HCT116 (cell line): ENCODE data around the gene CFAP58. TPM values are rescaled to one million over a fixed set of nuclear protein-coding genes. Genes with fewer than 3 reads are reported as not detected.

ENCODE experiments used
- ATAC-seq: fragments of 200-7000 bp; cut with Tn5 transposase; 2 replicates; pipeline ENCODE4 v1.9.1; 2020; ENCODE audit warnings: mild to moderate bottlenecking, moderate library complexity
- BruUV-seq: library from RNA; stranded (reverse); fragments of 400-500 nt; replicated peaks from 2 replicates; lab custom pipeline; 2021; lab: Mats Ljungman, UMichigan
- CTCF ChIA-PET: fragments of 300-600 bp; sonication (Branson Sonifier 250); formaldehyde crosslinking; loops from one replicate; lab custom pipeline; 2021; ENCODE audit warnings: antibody characterized with exemption; lab: Charles Lee
- POLR2A ChIA-PET: fragments of 300-600, 350-600 bp; sonication (Branson Sonifier 250); formaldehyde crosslinking; loops from one replicate; lab custom pipeline; 2021; ENCODE audit warnings: antibody characterized with exemption; lab: Charles Lee
- RAD21 ChIA-PET, 2 experiments: fragments of 300-600 bp; sonication (Branson Sonifier 250); formaldehyde crosslinking; loops; one replicate each; lab custom pipeline; 2023; ENCODE audit warnings: low total read pairs in 2 of 2; ENCODE audit not compliant: uncharacterized antibody in 2 of 2, unreplicated experiment in 2 of 2, low non-redundant PET in 1 of 2; lab: Charles Lee
- DNase-seq: peaks from one replicate; pipeline ENCODE4 v3.0.0-alpha.2; 2010; ENCODE audit warnings: low read depth, low spot score
- H2AFZ ChIP-seq: fragments of 200-600 bp; shearing (Covaris generic), sonication (generic); 2 replicates; pipeline ENCODE4 v1.6.1; 2017; ENCODE audit warnings: low read depth, mixed run types, mixed read lengths, antibody characterized with exemption, low read length; ENCODE audit not compliant: poor library complexity, severe bottlenecking
- H3K27ac ChIP-seq: 2 replicates; pipeline ENCODE4 v1.5.1; 2012; ENCODE audit warnings: low read depth, low read length
- H3K27me3 ChIP-seq: fragments of 200-600 bp; sonication (generic); 2 replicates; pipeline ENCODE4 v1.6.1; 2016; ENCODE audit warnings: mixed run types, low read length, mixed read lengths; ENCODE audit not compliant: insufficient read depth
- H3K36me3 ChIP-seq, 2 experiments: fragments of 200-500 bp in 1 of 2; fragments of 200-600 bp in 1 of 2; sonication (Bioruptor generic) in 1 of 2; sonication (generic) in 1 of 2; 2 replicates each; pipeline versions ENCODE4 v1.5.1 to v1.6.1; 2014 to 2016; ENCODE audit warnings: low read length in 2 of 2, inconsistent platforms in 1 of 2, mixed read lengths in 1 of 2, mixed run types in 1 of 2; ENCODE audit not compliant: insufficient read depth in 2 of 2, control insufficient read depth in 1 of 2
- H3K4me1 ChIP-seq, 2 experiments: fragments of 200-600 bp in 1 of 2; sonication (generic) in 1 of 2; 2 replicates each; pipeline versions ENCODE4 v1.5.1 to v1.6.1; 2012 to 2017; ENCODE audit warnings: low read length in 2 of 2, inconsistent platforms in 1 of 2, mild to moderate bottlenecking in 1 of 2, mixed read lengths in 1 of 2, mixed run types in 1 of 2, moderate library complexity in 1 of 2; ENCODE audit not compliant: insufficient read depth in 2 of 2, control insufficient read depth in 1 of 2
- H3K4me2 ChIP-seq: fragments of 200-600 bp; sonication (generic); 2 replicates; pipeline ENCODE4 v1.6.1; 2017; ENCODE audit warnings: mixed run types, low read length, mixed read lengths
- H3K4me3 ChIP-seq, 2 experiments: fragments of 200-600 bp in 1 of 2; sonication (generic) in 1 of 2; replicated peaks in 1 of 2; 2 replicates each; pipeline ENCODE4 v1.5.1; 2011 to 2016; ENCODE audit warnings: low read length in 2 of 2, control low read depth in 1 of 2, low read depth in 1 of 2, mild to moderate bottlenecking in 1 of 2, mixed read lengths in 1 of 2, mixed run types in 1 of 2
- H3K79me2 ChIP-seq: fragments of 200-600 bp; sonication (generic); 2 replicates; pipeline ENCODE4 v1.6.1; 2017; ENCODE audit warnings: mild to moderate bottlenecking, mixed run types, low read length, moderate library complexity, mixed read lengths; ENCODE audit not compliant: insufficient read depth
- H3K9ac ChIP-seq: fragments of 200-600 bp; sonication (generic); 2 replicates; pipeline ENCODE4 v1.6.1; 2016; ENCODE audit warnings: low read length, mixed read lengths
- H3K9me2 ChIP-seq: fragments of 200-600 bp; sonication (generic), shearing (Covaris generic); 2 replicates; pipeline ENCODE4 v1.6.1; 2017; ENCODE audit warnings: mixed run types, mild to moderate bottlenecking, moderate library complexity; ENCODE audit not compliant: insufficient read depth
- H3K9me3 ChIP-seq, 2 experiments: fragments of 200-500 bp in 1 of 2; fragments of 200-600 bp in 1 of 2; sonication (Bioruptor generic) in 1 of 2; sonication (generic) in 1 of 2; 2 replicates each; pipeline ENCODE4 v1.6.1; 2014 to 2017; ENCODE audit warnings: low read length in 2 of 2, mixed read lengths in 2 of 2, inconsistent platforms in 1 of 2, low read depth in 1 of 2, mild to moderate bottlenecking in 1 of 2, mixed run types in 1 of 2, moderate library complexity in 1 of 2; ENCODE audit not compliant: control insufficient read depth in 1 of 2, insufficient read depth in 1 of 2
- H4K20me1 ChIP-seq: fragments of 200-600 bp; sonication (generic), shearing (Covaris generic); 2 replicates; pipeline ENCODE4 v1.6.1; 2017; ENCODE audit warnings: mixed run types, mild to moderate bottlenecking, moderate library complexity; ENCODE audit not compliant: insufficient read depth
- CBX3 ChIP-seq: IDR thresholded peaks from 2 replicates; pipeline ENCODE4 v1.6.1; 2012; ENCODE audit warnings: low read depth
- CEBPB ChIP-seq: IDR thresholded peaks from 2 replicates; pipeline ENCODE4 v1.6.1; 2012; ENCODE audit warnings: low read depth
- ELF1 ChIP-seq: IDR thresholded peaks from 2 replicates; pipeline ENCODE4 v1.6.1; 2012; ENCODE audit warnings: low read depth, borderline replicate concordance
- EZH2 ChIP-seq: fragments of 200-600 bp; sonication (generic); IDR thresholded peaks from 2 replicates; pipeline ENCODE4 v1.6.1; 2017; ENCODE audit warnings: antibody characterized with exemption, mixed run types
- JUND ChIP-seq: IDR thresholded peaks from 2 replicates; pipeline ENCODE4 v1.6.1; 2012
- POLR2A ChIP-seq: IDR thresholded peaks from 2 replicates; pipeline ENCODE4 v1.7.0; 2011; ENCODE audit warnings: borderline replicate concordance; ENCODE audit not compliant: insufficient read depth, insufficient read length; ENCODE audit errors: extremely low read depth
- POLR2AphosphoS5 ChIP-seq: IDR thresholded peaks from 2 replicates; pipeline ENCODE4 v1.6.1; 2011; ENCODE audit warnings: mild to moderate bottlenecking, low read depth, low read length, moderate library complexity
- SIN3A ChIP-seq: IDR thresholded peaks from 2 replicates; pipeline ENCODE4 v1.6.1; 2012; ENCODE audit warnings: low read depth
- SP1 ChIP-seq: IDR thresholded peaks from 2 replicates; pipeline ENCODE4 v1.6.1; 2012; ENCODE audit warnings: low read depth
- SRF ChIP-seq: IDR thresholded peaks from 2 replicates; pipeline ENCODE4 v1.6.1; 2012; ENCODE audit warnings: low read depth
- TCF7L2 ChIP-seq: IDR thresholded peaks from 2 replicates; pipeline ENCODE4 v1.7.0; 2011; ENCODE audit warnings: borderline replicate concordance, inconsistent platforms; ENCODE audit not compliant: insufficient read depth, insufficient read length; ENCODE audit errors: extremely low read depth
- ZFX ChIP-seq: fragments of 450-650 bp; IDR thresholded peaks from 2 replicates; pipeline ENCODE4 v1.6.1; 2017
- ZNF274 ChIP-seq: fragments of 200-500 bp; sonication (Bioruptor generic); IDR thresholded peaks from 2 replicates; pipeline ENCODE4 v1.6.1; 2014; ENCODE audit warnings: mild to moderate bottlenecking, low read depth, low read length, inconsistent platforms
- intact Hi-C: fragments of 100-400 bp; cut with micrococcal nuclease; formaldehyde crosslinking; loops from 2 replicates; pipeline ENCODE4 v1.10.0; 2022
- total RNA-seq: library from RNA; stranded (reverse); gene quantifications from one replicate; pipeline ENCODE4 v1.2.1, GENCODE V29; 2021; ENCODE audit not compliant: unreplicated experiment
- TF ChIP-seq, protein P1 (sequence below): IDR thresholded peaks from 2 replicates; pipeline ENCODE4 v1.6.1; 2011; ENCODE audit warnings: mild to moderate bottlenecking, low read length, moderate library complexity; ENCODE audit not compliant: insufficient replicate concordance; ENCODE audit errors: extremely low read depth
- TF ChIP-seq, protein P2 (sequence below): IDR thresholded peaks from 2 replicates; pipeline ENCODE4 v1.6.1; 2012; ENCODE audit warnings: low read depth

CFAP58 gene
- total RNA-seq, 1 experiment from 2014 or later = 0.91 TPM

DNA sequence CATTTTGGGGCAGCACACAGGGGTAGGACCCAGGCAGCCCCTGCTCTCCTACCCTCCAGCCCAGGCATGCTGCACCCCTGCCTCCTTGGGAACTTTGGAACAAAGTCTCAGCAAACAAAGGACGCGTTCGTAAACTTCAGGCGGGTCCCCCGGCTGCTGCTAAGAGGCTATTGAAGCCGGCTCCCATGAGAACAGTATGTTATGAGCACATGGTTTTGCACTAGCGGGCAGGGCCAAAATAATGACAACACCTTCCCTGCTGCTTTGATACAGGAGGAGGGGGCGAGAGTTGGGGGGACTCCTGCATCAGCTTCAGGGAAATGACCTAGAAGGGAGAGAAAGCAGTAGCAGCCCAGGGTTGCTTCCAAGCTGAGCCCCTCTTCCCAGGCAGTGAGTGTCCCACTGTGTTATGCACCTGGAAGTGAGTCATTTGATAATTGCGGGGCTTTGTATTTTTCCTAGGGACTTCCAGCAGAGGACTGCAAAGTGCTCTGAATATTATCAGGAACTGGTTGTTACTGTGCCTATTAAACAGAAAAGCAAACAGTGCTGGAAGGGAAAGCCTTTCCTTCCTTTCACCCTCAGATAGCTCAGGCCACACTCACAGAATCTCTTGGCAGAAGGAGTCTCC lies 22.3 kb upstream of the CFAP58 start:
- H3K4me1 ChIP-seq = peaks cover 74 to 86% of the 10 kb centered on the region in 2 experiments
- peak overlapping the region; percentile 85 for H3K4me2 ChIP-seq
- H3K9me2 ChIP-seq = no peaks in the 10 kb centered on the region
- intact Hi-C loops = loop anchor here (10.0 kb wide), 1 partner anchor 437 kb away; no protein-coding TSS in a partner anchor
- H3K9ac ChIP-seq = peak overlapping the region; percentile 64
- TF ChIP-seq ZNF274 (no peak), SIN3A (no peak), POLR2AphosphoS5 (peak; percentile 32; the same call in 1 of the 2 replicates), EZH2 (no peak), ELF1 (no peak), POLR2A (no peak), JUND (no peak), TCF7L2 (peak; percentile 18), CBX3 (no peak), ZFX (no peak), SRF (no peak), CEBPB (no peak), SP1 (no peak)
- TF ChIP-seq, protein P1, sequence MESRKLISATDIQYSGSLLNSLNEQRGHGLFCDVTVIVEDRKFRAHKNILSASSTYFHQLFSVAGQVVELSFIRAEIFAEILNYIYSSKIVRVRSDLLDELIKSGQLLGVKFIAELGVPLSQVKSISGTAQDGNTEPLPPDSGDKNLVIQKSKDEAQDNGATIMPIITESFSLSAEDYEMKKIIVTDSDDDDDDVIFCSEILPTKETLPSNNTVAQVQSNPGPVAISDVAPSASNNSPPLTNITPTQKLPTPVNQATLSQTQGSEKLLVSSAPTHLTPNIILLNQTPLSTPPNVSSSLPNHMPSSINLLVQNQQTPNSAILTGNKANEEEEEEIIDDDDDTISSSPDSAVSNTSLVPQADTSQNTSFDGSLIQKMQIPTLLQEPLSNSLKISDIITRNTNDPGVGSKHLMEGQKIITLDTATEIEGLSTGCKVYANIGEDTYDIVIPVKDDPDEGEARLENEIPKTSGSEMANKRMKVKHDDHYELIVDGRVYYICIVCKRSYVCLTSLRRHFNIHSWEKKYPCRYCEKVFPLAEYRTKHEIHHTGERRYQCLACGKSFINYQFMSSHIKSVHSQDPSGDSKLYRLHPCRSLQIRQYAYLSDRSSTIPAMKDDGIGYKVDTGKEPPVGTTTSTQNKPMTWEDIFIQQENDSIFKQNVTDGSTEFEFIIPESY = no peak
- TF ChIP-seq, protein P2, sequence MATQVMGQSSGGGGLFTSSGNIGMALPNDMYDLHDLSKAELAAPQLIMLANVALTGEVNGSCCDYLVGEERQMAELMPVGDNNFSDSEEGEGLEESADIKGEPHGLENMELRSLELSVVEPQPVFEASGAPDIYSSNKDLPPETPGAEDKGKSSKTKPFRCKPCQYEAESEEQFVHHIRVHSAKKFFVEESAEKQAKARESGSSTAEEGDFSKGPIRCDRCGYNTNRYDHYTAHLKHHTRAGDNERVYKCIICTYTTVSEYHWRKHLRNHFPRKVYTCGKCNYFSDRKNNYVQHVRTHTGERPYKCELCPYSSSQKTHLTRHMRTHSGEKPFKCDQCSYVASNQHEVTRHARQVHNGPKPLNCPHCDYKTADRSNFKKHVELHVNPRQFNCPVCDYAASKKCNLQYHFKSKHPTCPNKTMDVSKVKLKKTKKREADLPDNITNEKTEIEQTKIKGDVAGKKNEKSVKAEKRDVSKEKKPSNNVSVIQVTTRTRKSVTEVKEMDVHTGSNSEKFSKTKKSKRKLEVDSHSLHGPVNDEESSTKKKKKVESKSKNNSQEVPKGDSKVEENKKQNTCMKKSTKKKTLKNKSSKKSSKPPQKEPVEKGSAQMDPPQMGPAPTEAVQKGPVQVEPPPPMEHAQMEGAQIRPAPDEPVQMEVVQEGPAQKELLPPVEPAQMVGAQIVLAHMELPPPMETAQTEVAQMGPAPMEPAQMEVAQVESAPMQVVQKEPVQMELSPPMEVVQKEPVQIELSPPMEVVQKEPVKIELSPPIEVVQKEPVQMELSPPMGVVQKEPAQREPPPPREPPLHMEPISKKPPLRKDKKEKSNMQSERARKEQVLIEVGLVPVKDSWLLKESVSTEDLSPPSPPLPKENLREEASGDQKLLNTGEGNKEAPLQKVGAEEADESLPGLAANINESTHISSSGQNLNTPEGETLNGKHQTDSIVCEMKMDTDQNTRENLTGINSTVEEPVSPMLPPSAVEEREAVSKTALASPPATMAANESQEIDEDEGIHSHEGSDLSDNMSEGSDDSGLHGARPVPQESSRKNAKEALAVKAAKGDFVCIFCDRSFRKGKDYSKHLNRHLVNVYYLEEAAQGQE = no peak
- DNase-seq (peak; percentile 44), ATAC-seq (peak; percentile 36)
- no TSS peak for BruUV-seq
- H2AFZ ChIP-seq = no peak overlapping the region
- RAD21 ChIA-PET = interaction anchor here in 1 of 2 experiments (1.2 kb wide), 1 partner anchor 26 kb away, joined by 3 read pairs; no protein-coding TSS in a partner anchor
- H3K27me3 ChIP-seq = no peaks in the 10 kb centered on the region
- peaks cover 92% of the 10 kb centered on the region for H3K79me2 ChIP-seq
- POLR2A ChIA-PET = interaction anchor here (1.2 kb wide), 1 partner anchor 8 kb away, joined by 3 read pairs; no protein-coding TSS in a partner anchor
- H3K4me3 ChIP-seq = peak overlapping the region in 1 of 2 experiments; percentile 7; a peak in 2 of 4 replicates
- H3K36me3 ChIP-seq = no peaks in the 10 kb centered on the region
- CTCF ChIA-PET = interaction anchor here (1.4 to 2.4 kb wide), 2 partner anchors 25 to 57 kb away, joined by 4 to 7 read pairs; no protein-coding TSS in a partner anchor
- H3K27ac ChIP-seq = peak overlapping the region; percentile 87
- H4K20me1 ChIP-seq = no peaks in the 10 kb centered on the region
- no peaks in the 10 kb centered on the region for H3K9me3 ChIP-seq
